HepG2 (cell line): ENCODE measurements around the gene OVOL3. TPM values are rescaled to one million over a fixed set of nuclear protein-coding genes. Genes with fewer than 3 reads are reported as not detected.

ENCODE experiments used
- BORCS8-MEF2B ChIP-seq: sonication (generic); formaldehyde crosslinking; IDR thresholded peaks from 2 replicates; pipeline ENCODE4 v1.8.0; 2022; ENCODE audit warnings: mild to moderate bottlenecking, missing genetic modification reagents
- CCDC6 ChIP-seq: sonication (generic); formaldehyde crosslinking; IDR thresholded peaks from 2 replicates; pipeline ENCODE4 v1.8.1; 2022; ENCODE audit warnings: mild to moderate bottlenecking, missing genetic modification reagents, moderate library complexity
- CEBPG ChIP-seq: IDR thresholded peaks from 2 replicates; pipeline ENCODE4 v1.6.1; 2016
- GFI1 ChIP-seq: sonication (generic); formaldehyde crosslinking; IDR thresholded peaks from 2 replicates; pipeline ENCODE4 v1.5.0; 2020; ENCODE audit warnings: missing genetic modification reagents, mild to moderate bottlenecking, borderline replicate concordance
- HDAC1 ChIP-seq: sonication (generic); formaldehyde crosslinking; IDR thresholded peaks from 2 replicates; pipeline ENCODE4 v1.5.1; 2020; ENCODE audit warnings: mild to moderate bottlenecking, missing genetic modification reagents
- HHEX ChIP-seq: IDR thresholded peaks from 2 replicates; pipeline ENCODE4 v1.6.1; 2016; ENCODE audit warnings: control low read depth
- NFRKB ChIP-seq: fragments of 450-650 bp; IDR thresholded peaks from 2 replicates; pipeline ENCODE4 v1.6.1; 2017
- SCMH1 ChIP-seq: sonication (generic); formaldehyde crosslinking; IDR thresholded peaks from 2 replicates; pipeline ENCODE4 v1.9.0; 2021; ENCODE audit warnings: missing genetic modification reagents, mild to moderate bottlenecking, borderline replicate concordance
- SMAD1 ChIP-seq: sonication (generic); formaldehyde crosslinking; IDR thresholded peaks from 2 replicates; pipeline ENCODE4 v1.4.0; 2020; ENCODE audit warnings: missing genetic modification reagents, low read depth, mild to moderate bottlenecking, borderline replicate concordance
- SRY ChIP-seq: sonication (generic); formaldehyde crosslinking; IDR thresholded peaks from 2 replicates; pipeline ENCODE4 v1.8.0; 2022; ENCODE audit warnings: mild to moderate bottlenecking, missing genetic modification reagents
- ZFP37 ChIP-seq: sonication (generic); formaldehyde crosslinking; IDR thresholded peaks from 2 replicates; pipeline ENCODE4 v1.4.0; 2020; ENCODE audit warnings: missing genetic modification reagents, borderline replicate concordance
- ZNF446 ChIP-seq: sonication (generic); formaldehyde crosslinking; IDR thresholded peaks from 2 replicates; pipeline ENCODE4 v1.5.0; 2020; ENCODE audit warnings: mild to moderate bottlenecking, missing genetic modification reagents
- ZNF761 ChIP-seq: sonication (generic); formaldehyde crosslinking; conservative IDR thresholded peaks from 2 replicates; pipeline ENCODE4 v1.4.0; 2020; ENCODE audit warnings: mild to moderate bottlenecking, missing genetic modification reagents
- polyA plus RNA-seq, 8 experiments: library from polyadenylated mRNA; depleted of rRNA in 3 of 8; stranded (reverse) in 7 of 8; unstranded in 1 of 8; fragments of >200 nt; fragmentation: Illumina TruSeq in 4 of 8; extraction: Trizol in 4 of 8; gene quantifications; 2 replicates each; pipeline versions ENCODE4 v1.2.1 to v1.2.3, GENCODE V29; 2011 to 2016; ENCODE audit warnings: low read depth in 4 of 8, missing spikeins in 1 of 8, mixed read lengths in 1 of 8; ENCODE audit not compliant: insufficient read depth in 1 of 8
- total RNA-seq, 5 experiments: library from RNA; depleted of rRNA; stranded (reverse); fragments of >200 nt; fragmentation: Illumina TruSeq; extraction: Trizol; gene quantifications; 2 replicates each; pipeline ENCODE4 v1.2.3, GENCODE V29; 2016; ENCODE audit warnings: low read depth in 1 of 5
- TF ChIP-seq, protein P1 (sequence below): sonication (generic); formaldehyde crosslinking; IDR thresholded peaks from 2 replicates; pipeline ENCODE4 v1.4.0; 2020; ENCODE audit warnings: missing genetic modification reagents
- TF ChIP-seq, protein P2 (sequence below): sonication (generic); formaldehyde crosslinking; IDR thresholded peaks from 2 replicates; pipeline ENCODE4 v1.5.0; 2020; ENCODE audit warnings: mild to moderate bottlenecking, missing genetic modification reagents
- TF ChIP-seq, protein P3 (sequence below): sonication (generic); formaldehyde crosslinking; conservative IDR thresholded peaks from 2 replicates; pipeline ENCODE4 v1.8.0; 2022; ENCODE audit warnings: mild to moderate bottlenecking, moderate library complexity, missing genetic modification reagents
- TF ChIP-seq, protein P4 (sequence below): sonication (generic); formaldehyde crosslinking; IDR thresholded peaks from 2 replicates; pipeline ENCODE4 v1.5.0; 2020; ENCODE audit warnings: missing genetic modification reagents
- TF ChIP-seq, protein P5 (sequence below): sonication (generic); formaldehyde crosslinking; IDR thresholded peaks from 2 replicates; pipeline ENCODE4 v1.4.0; 2020; ENCODE audit warnings: mild to moderate bottlenecking, missing genetic modification reagents

OVOL3 gene
- total and polyA plus RNA-seq, 2 of the 13 experiments (the other 11 are each of a cell fraction or from before 2014, with no cell fraction given) = not detected

DNA sequence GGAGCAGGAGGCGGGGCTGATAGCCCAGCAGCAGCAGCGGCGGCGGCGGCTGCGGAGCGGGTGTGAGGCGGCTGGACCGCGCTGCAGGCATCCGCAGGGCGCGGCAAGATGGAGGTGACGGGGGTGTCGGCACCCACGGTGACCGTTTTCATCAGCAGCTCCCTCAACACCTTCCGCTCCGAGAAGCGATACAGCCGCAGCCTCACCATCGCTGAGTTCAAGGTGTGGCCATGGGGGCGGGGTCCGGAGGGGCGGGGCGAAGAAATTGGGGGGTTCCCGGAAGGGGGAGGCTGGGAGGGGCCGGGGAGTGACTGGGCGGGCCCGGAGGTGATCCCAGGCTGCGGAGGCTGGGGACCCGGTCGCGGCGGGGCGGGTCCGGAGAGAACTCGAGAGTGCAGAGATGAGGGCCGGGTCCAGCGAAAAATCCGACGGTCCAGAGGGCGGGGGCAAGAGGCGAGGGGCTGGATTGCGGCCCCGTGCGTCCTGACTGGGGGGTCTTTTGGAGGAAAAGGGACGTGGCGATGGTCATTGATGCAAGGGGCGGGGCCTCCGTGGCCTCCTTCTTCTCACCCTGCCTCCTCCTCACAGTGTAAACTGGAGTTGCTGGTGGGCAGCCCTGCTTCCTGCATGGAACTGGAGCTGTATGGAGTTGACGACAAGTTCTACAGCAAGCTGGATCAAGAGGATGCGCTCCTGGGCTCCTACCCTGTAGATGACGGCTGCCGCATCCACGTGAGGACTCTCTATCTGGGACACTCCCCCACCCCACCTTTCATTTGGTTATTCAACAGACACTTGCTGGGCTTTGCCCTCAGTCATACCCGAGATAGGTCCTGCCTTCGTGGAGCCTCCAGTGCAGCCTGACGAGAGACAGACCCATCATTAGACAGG lies 4.8 kb downstream of the OVOL3 start, which contains the start of gene TBCB (continued):
- TF ChIP-seq GFI1 (CRISPR knock-in tag) (no peak; the same call in 1 of the 2 replicates), SMAD1 (CRISPR knock-in tag) (0 out of 2 replicates have a peak, but pooled peaks have one; percentile 56), CCDC6 (0 out of 2 replicates have a peak, but pooled peaks have one; percentile 69), ZNF761 (CRISPR knock-in tag) (0 out of 2 replicates have a peak, but pooled peaks have one; percentile 24), SCMH1 (CRISPR knock-in tag) (no peak), CEBPG (CRISPR knock-in tag) (no peak), HHEX (CRISPR knock-in tag) (no peak), SRY (0 out of 2 replicates have a peak, but pooled peaks have one; percentile 40), BORCS8-MEF2B (CRISPR knock-in tag) (no peak), NFRKB (no peak), ZNF446 (no peak), HDAC1 (CRISPR knock-in tag) (0 out of 2 replicates have a peak, but pooled peaks have one; percentile 1), ZFP37 (CRISPR knock-in tag) (no peak)
- TF ChIP-seq, protein P1, sequence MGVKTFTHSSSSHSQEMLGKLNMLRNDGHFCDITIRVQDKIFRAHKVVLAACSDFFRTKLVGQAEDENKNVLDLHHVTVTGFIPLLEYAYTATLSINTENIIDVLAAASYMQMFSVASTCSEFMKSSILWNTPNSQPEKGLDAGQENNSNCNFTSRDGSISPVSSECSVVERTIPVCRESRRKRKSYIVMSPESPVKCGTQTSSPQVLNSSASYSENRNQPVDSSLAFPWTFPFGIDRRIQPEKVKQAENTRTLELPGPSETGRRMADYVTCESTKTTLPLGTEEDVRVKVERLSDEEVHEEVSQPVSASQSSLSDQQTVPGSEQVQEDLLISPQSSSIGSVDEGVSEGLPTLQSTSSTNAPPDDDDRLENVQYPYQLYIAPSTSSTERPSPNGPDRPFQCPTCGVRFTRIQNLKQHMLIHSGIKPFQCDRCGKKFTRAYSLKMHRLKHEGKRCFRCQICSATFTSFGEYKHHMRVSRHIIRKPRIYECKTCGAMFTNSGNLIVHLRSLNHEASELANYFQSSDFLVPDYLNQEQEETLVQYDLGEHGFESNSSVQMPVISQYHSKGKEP (CRISPR knock-in tag) = no peak
- TF ChIP-seq, protein P2, sequence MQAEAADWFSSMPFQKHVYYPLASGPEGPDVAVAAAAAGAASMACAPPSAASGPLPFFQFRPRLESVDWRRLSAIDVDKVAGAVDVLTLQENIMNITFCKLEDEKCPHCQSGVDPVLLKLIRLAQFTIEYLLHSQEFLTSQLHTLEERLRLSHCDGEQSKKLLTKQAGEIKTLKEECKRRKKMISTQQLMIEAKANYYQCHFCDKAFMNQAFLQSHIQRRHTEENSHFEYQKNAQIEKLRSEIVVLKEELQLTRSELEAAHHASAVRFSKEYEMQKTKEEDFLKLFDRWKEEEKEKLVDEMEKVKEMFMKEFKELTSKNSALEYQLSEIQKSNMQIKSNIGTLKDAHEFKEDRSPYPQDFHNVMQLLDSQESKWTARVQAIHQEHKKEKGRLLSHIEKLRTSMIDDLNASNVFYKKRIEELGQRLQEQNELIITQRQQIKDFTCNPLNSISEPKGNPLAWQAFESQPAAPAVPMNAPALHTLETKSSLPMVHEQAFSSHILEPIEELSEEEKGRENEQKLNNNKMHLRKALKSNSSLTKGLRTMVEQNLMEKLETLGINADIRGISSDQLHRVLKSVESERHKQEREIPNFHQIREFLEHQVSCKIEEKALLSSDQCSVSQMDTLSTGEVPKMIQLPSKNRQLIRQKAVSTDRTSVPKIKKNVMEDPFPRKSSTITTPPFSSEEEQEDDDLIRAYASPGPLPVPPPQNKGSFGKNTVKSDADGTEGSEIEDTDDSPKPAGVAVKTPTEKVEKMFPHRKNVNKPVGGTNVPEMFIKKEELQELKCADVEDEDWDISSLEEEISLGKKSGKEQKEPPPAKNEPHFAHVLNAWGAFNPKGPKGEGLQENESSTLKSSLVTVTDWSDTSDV (CRISPR knock-in tag) = 0 out of 2 replicates have a peak, but pooled peaks have one; percentile 56
- TF ChIP-seq, protein P3, sequence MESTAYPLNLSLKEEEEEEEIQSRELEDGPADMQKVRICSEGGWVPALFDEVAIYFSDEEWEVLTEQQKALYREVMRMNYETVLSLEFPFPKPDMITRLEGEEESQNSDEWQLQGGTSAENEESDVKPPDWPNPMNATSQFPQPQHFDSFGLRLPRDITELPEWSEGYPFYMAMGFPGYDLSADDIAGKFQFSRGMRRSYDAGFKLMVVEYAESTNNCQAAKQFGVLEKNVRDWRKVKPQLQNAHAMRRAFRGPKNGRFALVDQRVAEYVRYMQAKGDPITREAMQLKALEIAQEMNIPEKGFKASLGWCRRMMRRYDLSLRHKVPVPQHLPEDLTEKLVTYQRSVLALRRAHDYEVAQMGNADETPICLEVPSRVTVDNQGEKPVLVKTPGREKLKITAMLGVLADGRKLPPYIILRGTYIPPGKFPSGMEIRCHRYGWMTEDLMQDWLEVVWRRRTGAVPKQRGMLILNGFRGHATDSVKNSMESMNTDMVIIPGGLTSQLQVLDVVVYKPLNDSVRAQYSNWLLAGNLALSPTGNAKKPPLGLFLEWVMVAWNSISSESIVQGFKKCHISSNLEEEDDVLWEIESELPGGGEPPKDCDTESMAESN (CRISPR knock-in tag) = 0 out of 2 replicates have a peak, but pooled peaks have one; percentile 19
- TF ChIP-seq, protein P4, sequence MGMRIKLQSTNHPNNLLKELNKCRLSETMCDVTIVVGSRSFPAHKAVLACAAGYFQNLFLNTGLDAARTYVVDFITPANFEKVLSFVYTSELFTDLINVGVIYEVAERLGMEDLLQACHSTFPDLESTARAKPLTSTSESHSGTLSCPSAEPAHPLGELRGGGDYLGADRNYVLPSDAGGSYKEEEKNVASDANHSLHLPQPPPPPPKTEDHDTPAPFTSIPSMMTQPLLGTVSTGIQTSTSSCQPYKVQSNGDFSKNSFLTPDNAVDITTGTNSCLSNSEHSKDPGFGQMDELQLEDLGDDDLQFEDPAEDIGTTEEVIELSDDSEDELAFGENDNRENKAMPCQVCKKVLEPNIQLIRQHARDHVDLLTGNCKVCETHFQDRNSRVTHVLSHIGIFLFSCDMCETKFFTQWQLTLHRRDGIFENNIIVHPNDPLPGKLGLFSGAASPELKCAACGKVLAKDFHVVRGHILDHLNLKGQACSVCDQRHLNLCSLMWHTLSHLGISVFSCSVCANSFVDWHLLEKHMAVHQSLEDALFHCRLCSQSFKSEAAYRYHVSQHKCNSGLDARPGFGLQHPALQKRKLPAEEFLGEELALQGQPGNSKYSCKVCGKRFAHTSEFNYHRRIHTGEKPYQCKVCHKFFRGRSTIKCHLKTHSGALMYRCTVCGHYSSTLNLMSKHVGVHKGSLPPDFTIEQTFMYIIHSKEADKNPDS (CRISPR knock-in tag) = no peak
- TF ChIP-seq, protein P5, sequence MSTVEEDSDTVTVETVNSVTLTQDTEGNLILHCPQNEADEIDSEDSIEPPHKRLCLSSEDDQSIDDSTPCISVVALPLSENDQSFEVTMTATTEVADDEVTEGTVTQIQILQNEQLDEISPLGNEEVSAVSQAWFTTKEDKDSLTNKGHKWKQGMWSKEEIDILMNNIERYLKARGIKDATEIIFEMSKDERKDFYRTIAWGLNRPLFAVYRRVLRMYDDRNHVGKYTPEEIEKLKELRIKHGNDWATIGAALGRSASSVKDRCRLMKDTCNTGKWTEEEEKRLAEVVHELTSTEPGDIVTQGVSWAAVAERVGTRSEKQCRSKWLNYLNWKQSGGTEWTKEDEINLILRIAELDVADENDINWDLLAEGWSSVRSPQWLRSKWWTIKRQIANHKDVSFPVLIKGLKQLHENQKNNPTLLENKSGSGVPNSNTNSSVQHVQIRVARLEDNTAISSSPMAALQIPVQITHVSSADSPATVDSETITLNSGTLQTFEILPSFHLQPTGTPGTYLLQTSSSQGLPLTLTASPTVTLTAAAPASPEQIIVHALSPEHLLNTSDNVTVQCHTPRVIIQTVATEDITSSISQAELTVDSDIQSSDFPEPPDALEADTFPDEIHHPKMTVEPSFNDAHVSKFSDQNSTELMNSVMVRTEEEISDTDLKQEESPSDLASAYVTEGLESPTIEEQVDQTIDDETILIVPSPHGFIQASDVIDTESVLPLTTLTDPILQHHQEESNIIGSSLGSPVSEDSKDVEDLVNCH (CRISPR knock-in tag) = no peak
